CD4-positive, alpha-beta T cell treated with Interleukin-1 beta for 1 hour (primary cell): ENCODE results near the gene MGAT5B.
"Not testable (repeated sequence)": the region's sequence is repeated elsewhere in the genome, so short reads cannot be mapped to it uniquely, and the experiment has no call there.

ENCODE experiments used
- DNase-seq, 2 donors: peaks; one replicate each; pipeline ENCODE4 v3.0.0-alpha.2; 2020 to 2022

The MGAT5B gene

GRCh38 chr17:76953946-76954345, 85.7 kb downstream of the MGAT5B start:
- DNase-seq: no peak

- DNase-seq: no peak
Observed at GRCh38 chr17:76955191-76955590, 87.0 kb downstream of the MGAT5B start.

GRCh38 chr17:76956846-76957540, 88.8 kb downstream of the MGAT5B start:
- DNase-seq: peak in 1 of 2 donors; percentile 26

- peak in 1 of 2 donors; percentile 42 for DNase-seq
Observed at GRCh38 chr17:76957678-76958464, 89.7 kb downstream of the MGAT5B start.

- DNase-seq: no peak
Observed at GRCh38 chr17:76958974-76959373, 90.8 kb downstream of the MGAT5B start.

- no peak for DNase-seq
Observed at GRCh38 chr17:76961869-76962268, 93.7 kb downstream of the MGAT5B start.

GRCh38 chr17:76962858-76963257, 94.7 kb downstream of the MGAT5B start:
- no peak for DNase-seq

GRCh38 chr17:76966016-76966415, 97.8 kb downstream of the MGAT5B start:
- DNase-seq: no peak

- no peak for DNase-seq
Observed at GRCh38 chr17:76966486-76967181, 98.4 kb downstream of the MGAT5B start.

- DNase-seq: no peak
Observed at GRCh38 chr17:76967762-76968161, 99.6 kb downstream of the MGAT5B start.

GRCh38 chr17:76968707-76969597, 100.7 kb downstream of the MGAT5B start:
- peak; percentile 40 to 80 for DNase-seq

- DNase-seq: no peak
Observed at GRCh38 chr17:76969598-76970172, 101.5 kb downstream of the MGAT5B start.

GRCh38 chr17:76970228-76970627, 102.0 kb downstream of the MGAT5B start:
- DNase-seq: not testable (repeated sequence)

- no peak for DNase-seq
Observed at GRCh38 chr17:76972046-76972641, 103.9 kb downstream of the MGAT5B start.

- DNase-seq: no peak
Observed at GRCh38 chr17:76973040-76973439, 104.8 kb downstream of the MGAT5B start.

- no peak for DNase-seq
Observed at GRCh38 chr17:76974721-76975120, 106.5 kb downstream of the MGAT5B start.

- not testable (repeated sequence) for DNase-seq
Observed at GRCh38 chr17:76978050-76978449, 109.8 kb downstream of the MGAT5B start.

GRCh38 chr17:76981545-76982295, 113.5 kb downstream of the MGAT5B start:
- DNase-seq: no peak

GRCh38 chr17:76982408-76983074, 114.3 kb downstream of the MGAT5B start:
- no peak for DNase-seq

GRCh38 chr17:76983075-76983775, 115.0 kb downstream of the MGAT5B start:
- DNase-seq: no peak
